ENCODE data around the gene PARP4.
A peak's percentile ranks its signal among the peaks of the same experiment; 100 is the strongest.

The PARP4 gene

GRCh38 chr13:24512908-24513213, 283 bp upstream of the PARP4 start:
- Histone ChIP-seq H3K9ac (ENCODE audit: low read length) (peak overlapping the region; percentile 92), H4K20me1 (ENCODE audit: insufficient read depth, low read length) (no peaks in the 10 kb centered on the region), H2AFZ (ENCODE audit: low read length) (peak overlapping the region; percentile 91; the same call in 1 of the 2 replicates), H3K4me2 (ENCODE audit: low read length) (peak overlapping the region; percentile 93), H3K4me1 (ENCODE audit: insufficient read depth, low read length, severe bottlenecking) (peaks cover 20% of the 10 kb centered on the region), H3K79me2 (ENCODE audit: insufficient read depth, low read length) (peaks cover 41% of the 10 kb centered on the region), H3F3A (ENCODE audit: insufficient read depth, low read length) (no peaks in the 10 kb centered on the region), H3K27me3 (ENCODE audit: insufficient read depth, low read length) (no peaks in the 10 kb centered on the region), H3K9me3 (ENCODE audit: low read length) (no peaks in the 10 kb centered on the region), H3K36me3 (ENCODE audit: insufficient read depth, low read length) (peaks cover 14% of the 10 kb centered on the region), H3K27ac (ENCODE audit: low read depth, low read length, poor library complexity, severe bottlenecking) (no peak overlapping the region), H3K9me2 (ENCODE audit: low read depth, low read length) (no peaks in the 10 kb centered on the region), H3K4me3 (ENCODE audit: low read depth, low read length, poor library complexity, severe bottlenecking) (peak overlapping the region; percentile 95)
- no peak for TF ChIP-seq EZH2 (IDR thresholded peaks at IDR 0.05; ENCODE audit: borderline replicate concordance, low read length)
- TF ChIP-seq, protein P1, sequence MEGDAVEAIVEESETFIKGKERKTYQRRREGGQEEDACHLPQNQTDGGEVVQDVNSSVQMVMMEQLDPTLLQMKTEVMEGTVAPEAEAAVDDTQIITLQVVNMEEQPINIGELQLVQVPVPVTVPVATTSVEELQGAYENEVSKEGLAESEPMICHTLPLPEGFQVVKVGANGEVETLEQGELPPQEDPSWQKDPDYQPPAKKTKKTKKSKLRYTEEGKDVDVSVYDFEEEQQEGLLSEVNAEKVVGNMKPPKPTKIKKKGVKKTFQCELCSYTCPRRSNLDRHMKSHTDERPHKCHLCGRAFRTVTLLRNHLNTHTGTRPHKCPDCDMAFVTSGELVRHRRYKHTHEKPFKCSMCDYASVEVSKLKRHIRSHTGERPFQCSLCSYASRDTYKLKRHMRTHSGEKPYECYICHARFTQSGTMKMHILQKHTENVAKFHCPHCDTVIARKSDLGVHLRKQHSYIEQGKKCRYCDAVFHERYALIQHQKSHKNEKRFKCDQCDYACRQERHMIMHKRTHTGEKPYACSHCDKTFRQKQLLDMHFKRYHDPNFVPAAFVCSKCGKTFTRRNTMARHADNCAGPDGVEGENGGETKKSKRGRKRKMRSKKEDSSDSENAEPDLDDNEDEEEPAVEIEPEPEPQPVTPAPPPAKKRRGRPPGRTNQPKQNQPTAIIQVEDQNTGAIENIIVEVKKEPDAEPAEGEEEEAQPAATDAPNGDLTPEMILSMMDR (IDR thresholded peaks at IDR 0.05; ENCODE audit: low read length): no peak

DNA sequence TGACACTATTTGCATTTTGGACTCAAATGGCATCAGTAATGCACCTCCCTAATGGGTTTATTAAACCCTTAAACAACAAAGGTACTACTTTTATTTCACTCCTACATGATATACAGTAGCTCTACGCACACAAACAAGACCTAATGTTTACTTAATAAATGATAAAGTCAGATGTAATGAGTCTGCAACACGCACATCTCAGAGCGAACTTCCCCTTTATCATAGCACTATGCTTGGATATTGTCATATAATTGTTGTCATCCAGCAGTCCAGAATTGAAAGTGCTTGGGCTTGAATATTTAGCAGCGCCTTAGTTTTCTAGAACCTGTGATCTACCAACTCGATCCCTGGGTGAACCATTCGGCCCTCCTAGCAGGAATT, 772 bp downstream of the PARP4 start:
- Histone ChIP-seq H3K9me3 (ENCODE audit: low read length) (no peaks in the 10 kb centered on the region), H3K27ac (ENCODE audit: low read depth, low read length, poor library complexity, severe bottlenecking) (peak overlapping the region; percentile 69), H3K9ac (ENCODE audit: low read length) (peak overlapping the region; percentile 92), H2AFZ (ENCODE audit: low read length) (peak overlapping the region; percentile 43; the same call in 1 of the 2 replicates), H4K20me1 (ENCODE audit: insufficient read depth, low read length) (no peaks in the 10 kb centered on the region), H3K79me2 (ENCODE audit: insufficient read depth, low read length) (peaks cover 47% of the 10 kb centered on the region), H3K9me2 (ENCODE audit: low read depth, low read length) (no peaks in the 10 kb centered on the region), H3K4me3 (ENCODE audit: low read depth, low read length, poor library complexity, severe bottlenecking) (peak overlapping the region; percentile 95), H3K36me3 (ENCODE audit: insufficient read depth, low read length) (peaks cover 20% of the 10 kb centered on the region), H3K4me2 (ENCODE audit: low read length) (peak overlapping the region; percentile 93), H3K4me1 (ENCODE audit: insufficient read depth, low read length, severe bottlenecking) (peaks cover 20% of the 10 kb centered on the region), H3F3A (ENCODE audit: insufficient read depth, low read length) (no peaks in the 10 kb centered on the region), H3K27me3 (ENCODE audit: insufficient read depth, low read length) (no peaks in the 10 kb centered on the region)
- TF ChIP-seq EZH2 (IDR thresholded peaks at IDR 0.05; ENCODE audit: borderline replicate concordance, low read length): no peak

GRCh38 chr13:24511019-24511815, 1.4 kb downstream of the PARP4 start:
- Histone ChIP-seq H2AFZ (ENCODE audit: low read length) (no peak overlapping the region), H3K27ac (ENCODE audit: low read depth, low read length, poor library complexity, severe bottlenecking) (peak overlapping the region; percentile 69), H3K4me1 (ENCODE audit: insufficient read depth, low read length, severe bottlenecking) (peaks cover 20% of the 10 kb centered on the region), H3K79me2 (ENCODE audit: insufficient read depth, low read length) (peaks cover 47% of the 10 kb centered on the region), H3K9me2 (ENCODE audit: low read depth, low read length) (no peaks in the 10 kb centered on the region), H3K27me3 (ENCODE audit: insufficient read depth, low read length) (no peaks in the 10 kb centered on the region), H4K20me1 (ENCODE audit: insufficient read depth, low read length) (no peaks in the 10 kb centered on the region), H3K4me2 (ENCODE audit: low read length) (peak overlapping the region; percentile 93), H3K36me3 (ENCODE audit: insufficient read depth, low read length) (peaks cover 22% of the 10 kb centered on the region), H3K9me3 (ENCODE audit: low read length) (no peaks in the 10 kb centered on the region), H3K9ac (ENCODE audit: low read length) (peak overlapping the region; percentile 92), H3K4me3 (ENCODE audit: low read depth, low read length, poor library complexity, severe bottlenecking) (peak overlapping the region; percentile 95), H3F3A (ENCODE audit: insufficient read depth, low read length) (no peaks in the 10 kb centered on the region)
- TF ChIP-seq, protein P1 (IDR thresholded peaks at IDR 0.05; ENCODE audit: low read length): no peak
- no peak for TF ChIP-seq EZH2 (IDR thresholded peaks at IDR 0.05; ENCODE audit: borderline replicate concordance, low read length)

Data from OCI-LY1 (cell line).